ENCODE measurements around the gene PCED1A. TPM values are rescaled to one million over a fixed set of nuclear protein-coding genes. Genes with fewer than 3 reads are reported as not detected.

The PCED1A gene
- total and polyA plus RNA-seq, 4 donors, result 6.8 to 13.4 (median 13.0) TPM

DNA sequence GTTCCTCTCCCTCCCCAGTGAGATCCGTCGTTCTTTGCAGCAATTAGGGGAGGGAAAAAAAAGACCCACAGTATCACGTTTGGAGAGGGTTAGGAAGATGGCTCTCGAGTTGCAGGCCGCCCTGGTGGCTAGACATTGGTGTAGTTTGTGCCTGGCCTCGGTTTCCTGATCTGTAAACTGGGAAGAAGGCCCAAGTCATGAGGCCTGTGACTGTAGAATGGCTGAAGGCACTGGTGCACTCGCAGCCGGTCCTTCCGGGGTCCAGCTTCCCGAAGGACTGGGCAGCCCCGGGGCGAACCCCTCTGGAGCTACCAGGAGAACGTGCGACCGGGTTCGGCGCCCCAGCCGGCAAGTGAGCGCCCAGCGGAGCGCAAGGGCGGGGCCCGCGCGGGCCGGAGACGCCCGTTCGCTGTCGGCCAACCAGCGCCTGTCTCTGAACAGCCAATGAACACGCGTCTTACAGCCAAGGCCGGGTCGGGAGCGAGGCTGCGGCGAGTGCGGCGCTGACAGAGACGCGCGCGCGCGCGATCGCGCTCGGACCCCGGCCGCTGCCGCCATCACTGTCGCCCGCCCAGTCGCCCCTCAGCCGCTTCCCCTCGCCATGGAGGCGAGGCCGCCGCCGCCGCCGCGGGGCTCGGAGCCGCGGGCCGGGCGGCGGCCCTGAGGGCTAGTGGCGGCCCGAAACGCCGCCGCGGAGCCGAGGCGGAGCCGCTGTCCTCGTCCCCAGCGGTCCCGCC lies 32.7 kb upstream of the PCED1A start, which contains the start of gene PTPRA:
TSS of gene PTPRA (plus strand) at position 472 of the 737 bp plus-strand sequence. CDS start 90,797 bp downstream, outside the sequence.
- DNase-seq (ENCODE audit: low spot score), result peak; percentile 96
- Histone ChIP-seq H3K4me1 (ENCODE audit: control insufficient read depth in 4 of 4, insufficient read depth in 4 of 4, low read length in 3 of 4) (peaks cover 4 to 28% (median 21%) of the 10 kb centered on the region in 4 donors), H3K9me3 (ENCODE audit: control insufficient read depth in 4 of 4, low read length in 3 of 4) (no peaks in the 10 kb centered on the region), H3K9ac (ENCODE audit: low read depth in 1 of 2, low read length in 2 of 2) (peak within 1 kb of the TSS; percentile 59 to 64), H3K27ac (ENCODE audit: low read depth in 1 of 2, low read length in 2 of 2) (peak within 1 kb of the TSS in 1 of 2 donors; percentile 25), H3K27me3 (ENCODE audit: control insufficient read depth in 4 of 4, insufficient read depth in 4 of 4, low read length in 3 of 4) (no peaks in the 10 kb centered on the region), H3K36me3 (ENCODE audit: control insufficient read depth in 4 of 4, insufficient read depth in 3 of 4, low read depth in 1 of 4, low read length in 3 of 4) (no peaks in the 10 kb centered on the region), H3K4me3 (ENCODE audit: low read depth in 1 of 3, low read length in 3 of 3) (peak within 1 kb of the TSS; percentile 75 to 91 (median 78))
- no peak for TF ChIP-seq HNF4G (IDR thresholded peaks at IDR 0.05)
- TF ChIP-seq SP1 (IDR thresholded peaks at IDR 0.05), result peak; percentile 53
- TF ChIP-seq GABPA (IDR thresholded peaks at IDR 0.05 in 1 of 2, conservative IDR thresholded peaks at IDR 0.05 in 1 of 2), result no peak
- TF ChIP-seq TAF1 (conservative IDR thresholded peaks at IDR 0.05), result no peak
- TF ChIP-seq, protein P1, sequence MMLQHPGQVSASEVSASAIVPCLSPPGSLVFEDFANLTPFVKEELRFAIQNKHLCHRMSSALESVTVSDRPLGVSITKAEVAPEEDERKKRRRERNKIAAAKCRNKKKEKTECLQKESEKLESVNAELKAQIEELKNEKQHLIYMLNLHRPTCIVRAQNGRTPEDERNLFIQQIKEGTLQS (IDR thresholded peaks at IDR 0.05), result no peak
- WGBS, result under 1% methylated on average over 83 of the region's 83 CpGs

DNA sequence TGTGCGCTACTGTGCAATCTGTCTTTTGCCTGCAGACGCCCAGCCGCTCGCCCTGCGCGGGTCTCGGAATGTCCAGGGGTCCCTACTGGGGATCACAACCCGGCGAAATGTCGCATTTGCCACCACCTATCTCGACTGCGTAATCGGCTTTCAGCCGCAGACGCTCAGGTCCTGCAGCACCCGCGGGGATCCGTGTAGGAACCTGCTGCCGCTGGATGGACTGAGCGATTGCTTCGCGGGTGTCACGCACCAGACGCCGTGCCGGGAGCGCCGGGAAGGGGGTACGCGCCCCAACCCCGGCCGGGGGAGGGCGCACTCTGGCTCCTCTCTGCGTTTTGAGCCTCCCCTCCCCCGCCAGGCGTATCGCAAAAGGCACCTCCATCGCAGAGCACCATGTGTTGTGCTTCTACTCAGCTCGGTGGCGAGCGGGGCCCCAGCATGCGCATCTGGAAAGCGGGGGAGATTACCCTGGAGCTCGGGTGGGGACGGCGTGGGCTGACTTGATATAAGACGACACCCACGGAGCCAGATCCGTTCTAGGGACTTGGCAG lies 32.1 kb upstream of the PCED1A start:
- Histone ChIP-seq H3K4me1 (ENCODE audit: control insufficient read depth in 4 of 4, insufficient read depth in 4 of 4, low read length in 3 of 4) (peaks cover 4 to 28% (median 21%) of the 10 kb centered on the region in 4 donors), H3K27me3 (ENCODE audit: control insufficient read depth in 4 of 4, insufficient read depth in 4 of 4, low read length in 3 of 4) (no peaks in the 10 kb centered on the region), H3K27ac (ENCODE audit: low read depth in 1 of 2, low read length in 2 of 2) (no peak overlapping the region), H3K36me3 (ENCODE audit: control insufficient read depth in 4 of 4, insufficient read depth in 3 of 4, low read depth in 1 of 4, low read length in 3 of 4) (no peaks in the 10 kb centered on the region), H3K4me3 (ENCODE audit: low read depth in 1 of 3, low read length in 3 of 3) (peak overlapping the region; percentile 68 to 91 (median 75)), H3K9me3 (ENCODE audit: control insufficient read depth in 4 of 4, low read length in 3 of 4) (no peaks in the 10 kb centered on the region), H3K9ac (ENCODE audit: low read depth in 1 of 2, low read length in 2 of 2) (peak overlapping the region; percentile 33 to 64)
- DNase-seq (ENCODE audit: low spot score), result peak; percentile 81
- under 1% methylated on average over 49 of the region's 49 CpGs for WGBS
- TF ChIP-seq JUND (IDR thresholded peaks at IDR 0.05), result no peak
- peak in 1 of 2 donors; percentile 28 for TF ChIP-seq RAD21 (IDR thresholded peaks at IDR 0.05)
- no peak for TF ChIP-seq HNF4G (IDR thresholded peaks at IDR 0.05)
- no peak for TF ChIP-seq NR2F2 (IDR thresholded peaks at IDR 0.05)
- TF ChIP-seq SP1 (IDR thresholded peaks at IDR 0.05), result no peak
- TF ChIP-seq, protein P1 (IDR thresholded peaks at IDR 0.05), result no peak
- TF ChIP-seq, protein P2, sequence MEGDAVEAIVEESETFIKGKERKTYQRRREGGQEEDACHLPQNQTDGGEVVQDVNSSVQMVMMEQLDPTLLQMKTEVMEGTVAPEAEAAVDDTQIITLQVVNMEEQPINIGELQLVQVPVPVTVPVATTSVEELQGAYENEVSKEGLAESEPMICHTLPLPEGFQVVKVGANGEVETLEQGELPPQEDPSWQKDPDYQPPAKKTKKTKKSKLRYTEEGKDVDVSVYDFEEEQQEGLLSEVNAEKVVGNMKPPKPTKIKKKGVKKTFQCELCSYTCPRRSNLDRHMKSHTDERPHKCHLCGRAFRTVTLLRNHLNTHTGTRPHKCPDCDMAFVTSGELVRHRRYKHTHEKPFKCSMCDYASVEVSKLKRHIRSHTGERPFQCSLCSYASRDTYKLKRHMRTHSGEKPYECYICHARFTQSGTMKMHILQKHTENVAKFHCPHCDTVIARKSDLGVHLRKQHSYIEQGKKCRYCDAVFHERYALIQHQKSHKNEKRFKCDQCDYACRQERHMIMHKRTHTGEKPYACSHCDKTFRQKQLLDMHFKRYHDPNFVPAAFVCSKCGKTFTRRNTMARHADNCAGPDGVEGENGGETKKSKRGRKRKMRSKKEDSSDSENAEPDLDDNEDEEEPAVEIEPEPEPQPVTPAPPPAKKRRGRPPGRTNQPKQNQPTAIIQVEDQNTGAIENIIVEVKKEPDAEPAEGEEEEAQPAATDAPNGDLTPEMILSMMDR (IDR thresholded peaks at IDR 0.05; ENCODE audit: low read depth, low read length, missing input control), result peak; percentile 6
- TF ChIP-seq YY1 (IDR thresholded peaks at IDR 0.05), result no peak
- TF ChIP-seq TAF1 (conservative IDR thresholded peaks at IDR 0.05), result no peak
- TF ChIP-seq FOXA2 (IDR thresholded peaks at IDR 0.05), result no peak
- TF ChIP-seq EGR1 (IDR thresholded peaks at IDR 0.05; ENCODE audit: low read depth in 2 of 2), result no peak

GRCh38 chr20:2871661-2872458 lies 31.4 kb upstream of the PCED1A start:
- peaks cover 4 to 28% (median 21%) of the 10 kb centered on the region in 4 donors for H3K4me1 ChIP-seq (ENCODE audit: control insufficient read depth in 4 of 4, insufficient read depth in 4 of 4, low read length in 3 of 4)
- no peak for DNase-seq (ENCODE audit: low spot score)
- WGBS, result 20% methylated on average over 34 of the region's 34 CpGs
- no peak for TF ChIP-seq YY1 (IDR thresholded peaks at IDR 0.05)
- TF ChIP-seq, protein P3, sequence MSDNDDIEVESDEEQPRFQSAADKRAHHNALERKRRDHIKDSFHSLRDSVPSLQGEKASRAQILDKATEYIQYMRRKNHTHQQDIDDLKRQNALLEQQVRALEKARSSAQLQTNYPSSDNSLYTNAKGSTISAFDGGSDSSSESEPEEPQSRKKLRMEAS (IDR thresholded peaks at IDR 0.05), result no peak
- TF ChIP-seq SP1 (IDR thresholded peaks at IDR 0.05), result no peak
- TF ChIP-seq ZBTB33 (IDR thresholded peaks at IDR 0.05), result no peak
- no peak for TF ChIP-seq GABPA (IDR thresholded peaks at IDR 0.05 in 1 of 2, conservative IDR thresholded peaks at IDR 0.05 in 1 of 2)
- H3K9me3 ChIP-seq (ENCODE audit: control insufficient read depth in 4 of 4, low read length in 3 of 4), result no peaks in the 10 kb centered on the region
- H3K9ac ChIP-seq (ENCODE audit: low read depth in 1 of 2, low read length in 2 of 2), result no peak overlapping the region
- no peaks in the 10 kb centered on the region for H3K36me3 ChIP-seq (ENCODE audit: control insufficient read depth in 4 of 4, insufficient read depth in 3 of 4, low read depth in 1 of 4, low read length in 3 of 4)
- H3K27ac ChIP-seq (ENCODE audit: low read depth in 1 of 2, low read length in 2 of 2), result no peak overlapping the region
- peak overlapping the region in 2 of 3 donors; percentile 75 to 91 for H3K4me3 ChIP-seq (ENCODE audit: low read depth in 1 of 3, low read length in 3 of 3)
- no peaks in the 10 kb centered on the region for H3K27me3 ChIP-seq (ENCODE audit: control insufficient read depth in 4 of 4, insufficient read depth in 4 of 4, low read length in 3 of 4)

All from liver (tissue), 9 donors.